ENCODE results near the gene GLMP.

DNA sequence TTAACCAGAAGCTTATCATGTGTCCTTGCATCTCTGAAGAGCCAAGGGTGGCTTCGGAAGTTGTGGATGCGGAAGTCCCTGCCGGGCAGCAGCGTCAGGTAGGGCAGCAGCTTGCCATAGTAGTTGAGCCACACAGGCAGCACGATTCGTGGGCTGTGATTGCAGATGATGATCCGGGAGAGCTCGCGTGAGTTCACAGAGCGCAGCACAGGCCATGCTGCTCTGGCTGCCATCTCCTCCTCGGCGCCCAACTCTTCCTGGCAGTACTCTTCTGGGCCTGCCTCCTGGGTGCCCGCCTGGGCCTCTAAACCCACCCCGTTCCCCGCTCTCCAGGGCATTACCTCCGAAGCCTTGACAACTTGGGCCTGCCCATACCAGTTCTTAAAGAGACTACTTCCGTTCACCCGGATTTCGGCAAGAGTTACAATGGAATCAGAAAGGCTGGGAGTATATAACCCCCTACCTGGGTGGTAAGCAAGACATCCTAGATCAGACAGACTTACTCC is 3.4 kb upstream of the GLMP start, which contains the start of gene VHLL:
- TF ChIP-seq ZNF274 (IDR thresholded peaks at IDR 0.05; ENCODE audit: low read depth, low read length) (no peak), YY1 (IDR thresholded peaks at IDR 0.05; ENCODE audit: insufficient read depth, insufficient read length) (no peak), SUZ12 (IDR thresholded peaks at IDR 0.05; ENCODE audit: extremely low read depth, insufficient read depth, insufficient read length) (no peak)

All from NT2/D1 (cell line).